ENCODE results near the gene CCNDBP1.

The CCNDBP1 gene

GRCh38 chr15:43186003-43186353 is 775 bp downstream of the CCNDBP1 start:
- TF ChIP-seq GATA3 (IDR thresholded peaks at IDR 0.05; ENCODE audit: low read depth, low read length) (no peak), GATA2 (IDR thresholded peaks at IDR 0.05; ENCODE audit: low read depth, low read length) (no peak)

GRCh38 chr15:43187544-43188155 is 2.4 kb downstream of the CCNDBP1 start:
- TF ChIP-seq GATA2 (IDR thresholded peaks at IDR 0.05; ENCODE audit: low read depth, low read length) (no peak), GATA3 (IDR thresholded peaks at IDR 0.05; ENCODE audit: low read depth, low read length) (no peak)

- TF ChIP-seq GATA2 (IDR thresholded peaks at IDR 0.05; ENCODE audit: low read depth, low read length) = no peak
- no peak for TF ChIP-seq GATA3 (IDR thresholded peaks at IDR 0.05; ENCODE audit: low read depth, low read length)
These were observed 4.1 kb downstream of the CCNDBP1 start for GRCh38 chr15:43189296-43189695.

GRCh38 chr15:43190178-43190577 is 5.0 kb downstream of the CCNDBP1 start:
- no peak for TF ChIP-seq GATA3 (IDR thresholded peaks at IDR 0.05; ENCODE audit: low read depth, low read length)
- no peak for TF ChIP-seq GATA2 (IDR thresholded peaks at IDR 0.05; ENCODE audit: low read depth, low read length)

GRCh38 chr15:43193710-43194109 is 8.5 kb downstream of the CCNDBP1 start:
- no peak for TF ChIP-seq GATA2 (IDR thresholded peaks at IDR 0.05; ENCODE audit: low read depth, low read length)
- TF ChIP-seq GATA3 (IDR thresholded peaks at IDR 0.05; ENCODE audit: low read depth, low read length) = no peak

GRCh38 chr15:43194795-43195194 is 9.6 kb downstream of the CCNDBP1 start:
- TF ChIP-seq GATA2 (IDR thresholded peaks at IDR 0.05; ENCODE audit: low read depth, low read length) = no peak
- no peak for TF ChIP-seq GATA3 (IDR thresholded peaks at IDR 0.05; ENCODE audit: low read depth, low read length)

- TF ChIP-seq GATA2 (IDR thresholded peaks at IDR 0.05; ENCODE audit: low read depth, low read length) (no peak), GATA3 (IDR thresholded peaks at IDR 0.05; ENCODE audit: low read depth, low read length) (no peak)
These were observed 11.8 kb downstream of the CCNDBP1 start for GRCh38 chr15:43196760-43197548.

- TF ChIP-seq GATA2 (IDR thresholded peaks at IDR 0.05; ENCODE audit: low read depth, low read length) (no peak), GATA3 (IDR thresholded peaks at IDR 0.05; ENCODE audit: low read depth, low read length) (no peak)
These were observed 13.8 kb downstream of the CCNDBP1 start for GRCh38 chr15:43198992-43199391.

- TF ChIP-seq GATA2 (IDR thresholded peaks at IDR 0.05; ENCODE audit: low read depth, low read length) (no peak), GATA3 (IDR thresholded peaks at IDR 0.05; ENCODE audit: low read depth, low read length) (no peak)
These were observed 14.8 kb downstream of the CCNDBP1 start for GRCh38 chr15:43199945-43200488.

- no peak for TF ChIP-seq GATA2 (IDR thresholded peaks at IDR 0.05; ENCODE audit: low read depth, low read length)
- TF ChIP-seq GATA3 (IDR thresholded peaks at IDR 0.05; ENCODE audit: low read depth, low read length) = no peak
These were observed 19.1 kb downstream of the CCNDBP1 start for GRCh38 chr15:43204016-43204901.

GRCh38 chr15:43206054-43206453 is 20.9 kb downstream of the CCNDBP1 start:
- TF ChIP-seq GATA2 (IDR thresholded peaks at IDR 0.05; ENCODE audit: low read depth, low read length) (no peak), GATA3 (IDR thresholded peaks at IDR 0.05; ENCODE audit: low read depth, low read length) (no peak)

GRCh38 chr15:43207024-43207423 is 21.8 kb downstream of the CCNDBP1 start:
- TF ChIP-seq GATA2 (IDR thresholded peaks at IDR 0.05; ENCODE audit: low read depth, low read length) = no peak

GRCh38 chr15:43208052-43209002 is 23.1 kb downstream of the CCNDBP1 start:
- no peak for TF ChIP-seq GATA2 (IDR thresholded peaks at IDR 0.05; ENCODE audit: low read depth, low read length)
- TF ChIP-seq GATA3 (IDR thresholded peaks at IDR 0.05; ENCODE audit: low read depth, low read length) = no peak
